ENCODE data around the gene LSAMP. TPM values are rescaled to one million over a fixed set of nuclear protein-coding genes. Genes with fewer than 3 reads are reported as not detected.

LSAMP gene
- polyA plus RNA-seq, 4 donors = 12.7 to 16.7 (median 14.2) TPM

GRCh38 chr3:116069024-116069423 is 376.3 kb downstream of the LSAMP start:
- DNase-seq (ENCODE audit: low read depth in 4 of 4, low spot score in 3 of 4) = no peak

- DNase-seq (ENCODE audit: low read depth in 4 of 4, low spot score in 3 of 4) = no peak
These were observed 378.0 kb downstream of the LSAMP start for GRCh38 chr3:116067326-116067725.

GRCh38 chr3:116065501-116065900 is 379.8 kb downstream of the LSAMP start:
- no peak for DNase-seq (ENCODE audit: low read depth in 4 of 4, low spot score in 3 of 4)

GRCh38 chr3:116064646-116065045 is 380.6 kb downstream of the LSAMP start:
- no peak for DNase-seq (ENCODE audit: low read depth in 4 of 4, low spot score in 3 of 4)

GRCh38 chr3:116059421-116060096 is 385.7 kb downstream of the LSAMP start:
- peak in 1 of 4 donors; percentile 19 for DNase-seq (ENCODE audit: low read depth in 4 of 4, low spot score in 3 of 4)

GRCh38 chr3:116058844-116059243 is 386.4 kb downstream of the LSAMP start:
- no peak for DNase-seq (ENCODE audit: low read depth in 4 of 4, low spot score in 3 of 4)

- DNase-seq (ENCODE audit: low read depth in 4 of 4, low spot score in 3 of 4) = no peak
These were observed 387.8 kb downstream of the LSAMP start for GRCh38 chr3:116057400-116058006.

GRCh38 chr3:116056280-116056679 is 389.0 kb downstream of the LSAMP start:
- no peak for DNase-seq (ENCODE audit: low read depth in 4 of 4, low spot score in 3 of 4)

- no peak for DNase-seq (ENCODE audit: low read depth in 4 of 4, low spot score in 3 of 4)
These were observed 392.3 kb downstream of the LSAMP start for GRCh38 chr3:116053017-116053416.

GRCh38 chr3:116052602-116053001 is 392.7 kb downstream of the LSAMP start:
- no peak for DNase-seq (ENCODE audit: low read depth in 4 of 4, low spot score in 3 of 4)

- DNase-seq (ENCODE audit: low read depth in 4 of 4, low spot score in 3 of 4) = no peak
These were observed 393.7 kb downstream of the LSAMP start for GRCh38 chr3:116051586-116051985.

GRCh38 chr3:116051040-116051439 is 394.2 kb downstream of the LSAMP start:
- no peak for DNase-seq (ENCODE audit: low read depth in 4 of 4, low spot score in 3 of 4)

- DNase-seq (ENCODE audit: low read depth in 4 of 4, low spot score in 3 of 4) = no peak
These were observed 394.9 kb downstream of the LSAMP start for GRCh38 chr3:116050311-116050915.

- DNase-seq (ENCODE audit: low read depth in 4 of 4, low spot score in 3 of 4) = no peak
These were observed 396.3 kb downstream of the LSAMP start for GRCh38 chr3:116048991-116049390.

GRCh38 chr3:116046350-116046749 is 398.9 kb downstream of the LSAMP start:
- no peak for DNase-seq (ENCODE audit: low read depth in 4 of 4, low spot score in 3 of 4)

GRCh38 chr3:116045314-116045713 is 400.0 kb downstream of the LSAMP start:
- DNase-seq (ENCODE audit: low read depth in 4 of 4, low spot score in 3 of 4) = no peak

GRCh38 chr3:116040152-116040551 is 405.1 kb downstream of the LSAMP start:
- DNase-seq (ENCODE audit: low read depth in 4 of 4, low spot score in 3 of 4) = no peak

- DNase-seq (ENCODE audit: low read depth in 4 of 4, low spot score in 3 of 4) = no peak
These were observed 405.7 kb downstream of the LSAMP start for GRCh38 chr3:116039651-116039985.

- DNase-seq (ENCODE audit: low read depth in 4 of 4, low spot score in 3 of 4) = no peak
These were observed 406.2 kb downstream of the LSAMP start for GRCh38 chr3:116038968-116039650.

GRCh38 chr3:116037954-116038911 is 407.1 kb downstream of the LSAMP start:
- DNase-seq (ENCODE audit: low read depth in 4 of 4, low spot score in 3 of 4) = no peak

All from right renal pelvis (tissue), 4 donors.